Endothelial cell of umbilical vein (primary cell): ENCODE results near the gene DNASE1. TPM values are rescaled to one million over a fixed set of nuclear protein-coding genes. Genes with fewer than 3 reads are reported as not detected.

Experiments
- BruUV-seq: library from RNA; stranded (reverse); fragments of 400-500 nt; replicated peaks from 2 replicates; lab custom pipeline; 2021; lab: Mats Ljungman, UMichigan
- CTCF ChIA-PET: fragments of 300-600, 350-600 bp; sonication (Branson Sonifier 250); formaldehyde crosslinking; loops from one replicate; lab custom pipeline; 2021; ENCODE audit warnings: antibody characterized with exemption, inconsistent platforms; lab: Charles Lee
- POLR2A ChIA-PET: fragments of 300-600, 350-600 bp; sonication (Branson Sonifier 250); formaldehyde crosslinking; loops from one replicate; lab custom pipeline; 2021; ENCODE audit warnings: antibody characterized with exemption, inconsistent platforms; lab: Charles Lee
- DNase-seq: peaks from one replicate; pipeline ENCODE4 v3.0.0-alpha.2; 2011; ENCODE audit warnings: low read depth, low spot score
- FAIRE-seq: peaks from 2 replicates; lab custom pipeline; 2011; peaks lifted over from hg19 to GRCh38; lab: Jason Lieb, UNC
- H2AFZ ChIP-seq: 2 replicates; pipeline ENCODE4 v1.6.0; 2012; ENCODE audit warnings: low read depth, low read length, control low read depth, inconsistent platforms
- H3K27ac ChIP-seq: 2 replicates; pipeline ENCODE4 v1.5.1; 2011; ENCODE audit warnings: low read depth, mild to moderate bottlenecking, control low read depth, low read length, moderate library complexity; ENCODE audit not compliant: insufficient read depth
- H3K27me3 ChIP-seq, 2 experiments: 2 replicates each; pipeline versions ENCODE4 v1.6.0 to v1.6.1; 2011; ENCODE audit warnings: low read length in 2 of 2, mixed read lengths in 1 of 2; ENCODE audit not compliant: control insufficient read depth in 2 of 2, insufficient read depth in 2 of 2
- H3K36me3 ChIP-seq, 2 experiments: 2 replicates in 1 of 2; 3 replicates in 1 of 2; pipeline ENCODE4 v1.5.1; 2011; ENCODE audit warnings: low read length in 2 of 2, mild to moderate bottlenecking in 1 of 2, moderate library complexity in 1 of 2; ENCODE audit not compliant: control insufficient read depth in 2 of 2, insufficient read depth in 2 of 2; ENCODE audit errors: extremely low read depth in 1 of 2
- H3K4me1 ChIP-seq: 3 replicates; pipeline ENCODE4 v1.5.1; 2011; ENCODE audit warnings: mild to moderate bottlenecking, low read length; ENCODE audit not compliant: control insufficient read depth, insufficient read depth; ENCODE audit errors: extremely low read depth
- H3K4me2 ChIP-seq: 2 replicates; pipeline ENCODE4 v1.6.1; 2011; ENCODE audit warnings: low read length, control low read depth, mixed read lengths; ENCODE audit not compliant: insufficient read depth
- H3K4me3 ChIP-seq, 3 experiments: fragments of 200-600 bp in 1 of 3; sonication (generic), shearing (Covaris generic) in 1 of 3; replicated peaks in 1 of 3; 2 replicates each; pipeline ENCODE4 v1.5.1; 2011 to 2016; ENCODE audit warnings: control low read depth in 3 of 3, low read length in 3 of 3, mild to moderate bottlenecking in 2 of 3, inconsistent platforms in 1 of 3, low read depth in 1 of 3, moderate library complexity in 1 of 3; ENCODE audit not compliant: insufficient read depth in 1 of 3
- H3K79me2 ChIP-seq: 2 replicates; pipeline ENCODE4 v1.6.0; 2012; ENCODE audit warnings: low read length, inconsistent platforms; ENCODE audit not compliant: control insufficient read depth, insufficient read depth
- H3K9ac ChIP-seq: replicated peaks from 2 replicates; pipeline ENCODE3; 2011; ENCODE audit warnings: low read length, control low read depth; ENCODE audit not compliant: insufficient read depth; ENCODE audit errors: extremely low read depth
- H3K9me1 ChIP-seq: replicated peaks from 3 replicates; pipeline ENCODE4 v1.6.0; 2011; ENCODE audit warnings: mild to moderate bottlenecking, low read length; ENCODE audit not compliant: control insufficient read depth, insufficient read depth; ENCODE audit errors: extremely low read depth
- H3K9me3 ChIP-seq: replicated peaks from 2 replicates; pipeline ENCODE4 v1.5.1; 2012; ENCODE audit warnings: low read length, inconsistent platforms; ENCODE audit not compliant: control insufficient read depth, insufficient read depth
- H4K20me1 ChIP-seq: replicated peaks from 2 replicates; pipeline ENCODE3; 2011; ENCODE audit warnings: mild to moderate bottlenecking, low read length; ENCODE audit not compliant: control insufficient read depth, insufficient read depth; ENCODE audit errors: extremely low read depth
- CTCF ChIP-seq, 2 donors: IDR thresholded peaks; 1 replicate in 1 of 2; 2 replicates in 1 of 2; pipeline ENCODE4 v1.5.1; 2011; ENCODE audit warnings: low read length in 2 of 2, mild to moderate bottlenecking in 2 of 2, moderate library complexity in 2 of 2, control low read depth in 1 of 2, inconsistent platforms in 1 of 2, low read depth in 1 of 2; ENCODE audit not compliant: insufficient read depth in 1 of 2; ENCODE audit errors: extremely low read depth in 1 of 2
- EZH2 ChIP-seq: IDR thresholded peaks from 2 replicates; pipeline ENCODE4 v1.6.1; 2012; ENCODE audit warnings: borderline replicate concordance, low read depth, mild to moderate bottlenecking, moderate library complexity, low read length, inconsistent platforms; ENCODE audit not compliant: severe bottlenecking
- FOS ChIP-seq: IDR thresholded peaks from 2 replicates; pipeline ENCODE4 v1.6.1; 2011; ENCODE audit warnings: mild to moderate bottlenecking, low read length, moderate library complexity, borderline replicate concordance; ENCODE audit not compliant: insufficient read depth
- GATA2 ChIP-seq: IDR thresholded peaks from 2 replicates; pipeline ENCODE4 v1.7.0; 2011; ENCODE audit warnings: low read depth, mild to moderate bottlenecking, moderate library complexity, mixed read lengths, low read length; ENCODE audit not compliant: insufficient read length, insufficient read depth
- JUN ChIP-seq: IDR thresholded peaks from 2 replicates; pipeline ENCODE4 v1.6.1; 2011; ENCODE audit warnings: borderline replicate concordance, low read depth; ENCODE audit not compliant: insufficient read length, insufficient read depth
- MAX ChIP-seq: IDR thresholded peaks from 2 replicates; pipeline ENCODE4 v1.6.1; 2011; ENCODE audit not compliant: insufficient read depth, insufficient read length
- MYC ChIP-seq: IDR thresholded peaks from one replicate; pipeline ENCODE4 v1.6.1; 2011; ENCODE audit warnings: mild to moderate bottlenecking, low read depth, low read length
- POLR2A ChIP-seq: IDR thresholded peaks from 2 replicates; pipeline ENCODE4 v1.6.1; 2012; ENCODE audit warnings: low read depth, mild to moderate bottlenecking, control low read depth, low read length
- POLR2AphosphoS5 ChIP-seq: IDR thresholded peaks from 2 replicates; pipeline ENCODE4 v1.6.1; 2012; ENCODE audit warnings: low read depth, mild to moderate bottlenecking, control low read depth, low read length, moderate library complexity; ENCODE audit not compliant: insufficient read depth
- dilution Hi-C: fragments of 300-500 bp; cut with MboI; formaldehyde crosslinking; loops from one replicate; pipeline ENCODE4 v1.15.0; 2019; ENCODE audit warnings: low sequenced_read_pairs; ENCODE audit not compliant: extremely low pct_ligation_motif_present
- intact Hi-C: fragments of 100-400 bp; cut with micrococcal nuclease; formaldehyde crosslinking; loops from one replicate; pipeline ENCODE4 v1.10.0; 2022
- polyA plus RNA-seq, 4 experiments: library from polyadenylated mRNA; depleted of rRNA in 3 of 4; stranded (reverse) in 3 of 4; unstranded in 1 of 4; fragments of >200 nt; gene quantifications; 2 replicates each; pipeline versions ENCODE4 v1.2.1 to v1.2.3, GENCODE V29; 2011 to 2012; ENCODE audit warnings: missing spikeins in 1 of 4
- total RNA-seq: library from RNA; stranded (reverse); gene quantifications from 2 replicates; pipeline ENCODE4 v1.2.3, GENCODE V29; 2021

The DNASE1 gene
- total and polyA plus RNA-seq, 2 donors (not counting 3 experiments of a cell fraction or from before 2014, with no cell fraction given): 11.1 to 13.5 TPM

GRCh38 chr16:3645504-3646347 is 8.8 kb upstream of the DNASE1 start:
- ChIA-PET POLR2A (no interaction called here), CTCF (interaction anchor here (0.9 to 1.5 kb wide), 5 partner anchors 8 to 135 kb away, joined by 3 to 4 read pairs (median 4); no protein-coding TSS in a partner anchor)
- Histone ChIP-seq H3K9me3 (no peaks in the 10 kb centered on the region), H3K4me3 (no peak overlapping the region), H3K27ac (no peak overlapping the region), H3K9ac (no peak overlapping the region), H3K36me3 (peaks cover 0 to 2% of the 10 kb centered on the region in 2 experiments), H4K20me1 (no peaks in the 10 kb centered on the region), H3K9me1 (no peaks in the 10 kb centered on the region), H3K4me2 (no peak overlapping the region), H3K4me1 (peaks cover 9% of the 10 kb centered on the region), H2AFZ (no peak overlapping the region), H3K79me2 (no peaks in the 10 kb centered on the region), H3K27me3 (no peaks in the 10 kb centered on the region)
- no TSS peak for BruUV-seq
- no peak for FAIRE-seq
- dilution Hi-C loops (no loop called here), intact Hi-C loops (no loop called here)
- no peak for DNase-seq
- TF ChIP-seq MAX: no peak
- TF ChIP-seq CTCF (IDR thresholded peaks at IDR 0.05; ENCODE audit: extremely low read depth in 1 of 2, insufficient read depth in 1 of 2, low read depth in 1 of 2, low read length in 2 of 2): no peak
- no peak for TF ChIP-seq GATA2
- no peak for TF ChIP-seq EZH2
- no peak for TF ChIP-seq JUN
- no peak for TF ChIP-seq POLR2AphosphoS5
- TF ChIP-seq POLR2A: no peak
- no peak for TF ChIP-seq MYC
- no peak for TF ChIP-seq FOS
